Activated CD4-positive, alpha-beta T cell treated with anti-CD3 and anti-CD28 coated beads, Interleukin-2, amount 50 U/mL, for 4 hours (primary cell): Measurements from ENCODE around the gene OLA1.

Experiments used
- DNase-seq, 2 experiments: peaks; one replicate each; pipeline ENCODE4 v3.0.0-alpha.2; 2020

Gene OLA1

GRCh38 chr2:174058456-174058855 is 189.9 kb downstream of the OLA1 start:
- no peak for DNase-seq

GRCh38 chr2:174058026-174058425 is 190.3 kb downstream of the OLA1 start:
- DNase-seq, result no peak

GRCh38 chr2:174054926-174055325 is 193.4 kb downstream of the OLA1 start:
- no peak for DNase-seq

- DNase-seq, result no peak
These were observed 194.8 kb downstream of the OLA1 start for GRCh38 chr2:174053355-174054151.

GRCh38 chr2:174052584-174052976 is 195.8 kb downstream of the OLA1 start:
- DNase-seq, result no peak

- DNase-seq, result no peak
These were observed 196.4 kb downstream of the OLA1 start for GRCh38 chr2:174051741-174052583.

GRCh38 chr2:174051068-174051467 is 197.3 kb downstream of the OLA1 start:
- DNase-seq, result no peak

- no peak for DNase-seq
These were observed 198.4 kb downstream of the OLA1 start for GRCh38 chr2:174049895-174050294.

GRCh38 chr2:174048243-174048642 is 200.1 kb downstream of the OLA1 start:
- no peak for DNase-seq

- no peak for DNase-seq
These were observed 200.6 kb downstream of the OLA1 start for GRCh38 chr2:174047746-174048145.

- no peak for DNase-seq
These were observed 202.2 kb downstream of the OLA1 start for GRCh38 chr2:174046172-174046571.

- no peak for DNase-seq
These were observed 203.8 kb downstream of the OLA1 start for GRCh38 chr2:174044556-174044955.

GRCh38 chr2:174040417-174040701 is 208.0 kb downstream of the OLA1 start:
- DNase-seq, result no peak

GRCh38 chr2:174039551-174040416 is 208.5 kb downstream of the OLA1 start:
- peak; percentile 79 for DNase-seq

- no peak for DNase-seq
These were observed 209.9 kb downstream of the OLA1 start for GRCh38 chr2:174038462-174038861.

- no peak for DNase-seq
These were observed 211.5 kb downstream of the OLA1 start for GRCh38 chr2:174036825-174037224.

- DNase-seq, result no peak
These were observed 212.2 kb downstream of the OLA1 start for GRCh38 chr2:174035981-174036742.

GRCh38 chr2:174035117-174035635 is 213.2 kb downstream of the OLA1 start:
- no peak for DNase-seq

- DNase-seq, result no peak
These were observed 215.2 kb downstream of the OLA1 start for GRCh38 chr2:174033163-174033550.

GRCh38 chr2:174031226-174031625 is 217.1 kb downstream of the OLA1 start:
- DNase-seq, result no peak

- DNase-seq, result no peak
These were observed 219.4 kb downstream of the OLA1 start for GRCh38 chr2:174028935-174029334.

GRCh38 chr2:174027956-174028355 is 220.4 kb downstream of the OLA1 start:
- DNase-seq, result no peak
